Suprapubic skin (tissue), 4 donors: ENCODE results near the gene YY1AP1. TPM values are rescaled to one million over a fixed set of nuclear protein-coding genes. Genes with fewer than 3 reads are reported as not detected.

Experiments used
- DNase-seq, 2 donors: peaks; one replicate each; pipeline ENCODE4 v3.0.0-alpha.2; 2019; ENCODE audit warnings: low spot score in 2 of 2
- H3K27ac ChIP-seq: fragments of 200-600 bp; sonication (generic); one replicate; pipeline ENCODE4 v1.5.1; 2019
- H3K27me3 ChIP-seq: fragments of 200-600 bp; sonication (generic); one replicate; pipeline ENCODE4 v1.5.1; 2019
- H3K36me3 ChIP-seq: fragments of 200-600 bp; sonication (generic); one replicate; pipeline ENCODE4 v1.5.1; 2019
- H3K4me1 ChIP-seq: fragments of 200-600 bp; sonication (generic); one replicate; pipeline ENCODE4 v1.5.1; 2019
- H3K4me3 ChIP-seq: fragments of 200-600 bp; sonication (generic); one replicate; pipeline ENCODE4 v1.5.1; 2019; ENCODE audit warnings: mild to moderate bottlenecking
- H3K9me3 ChIP-seq: fragments of 200-600 bp; sonication (generic); one replicate; pipeline ENCODE4 v1.5.1; 2019
- EP300 ChIP-seq: sonication (generic); formaldehyde crosslinking; IDR thresholded peaks from one replicate; pipeline ENCODE4 v1.6.1; 2017; ENCODE audit warnings: antibody characterized with exemption
- POLR2A ChIP-seq, 2 donors: fragments of 450-650 bp; IDR thresholded peaks; one replicate each; pipeline ENCODE4 v1.6.1; 2017; ENCODE audit warnings: antibody characterized with exemption in 2 of 2, mild to moderate bottlenecking in 2 of 2, moderate library complexity in 2 of 2
- WGBS: methylation state at CpG from one replicate; pipeline ENCODE4 v1.1.5; 2018; 5-methylcytosine and 5-hydroxymethylcytosine counted together
- total RNA-seq, 4 donors: library from RNA; depleted of rRNA; stranded (reverse); fragments of >200 nt; gene quantifications; one replicate each; pipeline ENCODE4 v1.1.0, GENCODE V29; 2016

The YY1AP1 gene
- total RNA-seq, 4 donors from 2014 or later: 56.0 to 106 (median 80.1) TPM

- TF ChIP-seq POLR2A (IDR thresholded peaks at IDR 0.05): peak in 1 of 2 donors; percentile 23
- TF ChIP-seq EP300: no peak
- Histone ChIP-seq H3K9me3 (no peaks in the 10 kb centered on the region), H3K4me3 (peak within 1 kb of the TSS; percentile 53), H3K4me1 (peaks cover 4% of the 10 kb centered on the region), H3K27me3 (no peaks in the 10 kb centered on the region), H3K36me3 (peaks cover 15% of the 10 kb centered on the region), H3K27ac (peak within 1 kb of the TSS; percentile 55)
- DNase-seq: peak; percentile 97 to 98
- WGBS: 11% methylated on average over 36 of the region's 47 CpGs
These were observed 78.9 kb downstream of the YY1AP1 start, which contains the start of gene MSTO1 for GRCh38 chr1:155609515-155610256. Gene MSTO1, plus strand, starts transcription at chr1:155610218. Its CDS starts 31 bp downstream, at chr1:155610249.

Other genes starting within 250 kb of the YY1AP1 start
- 100 to 1,000 TPM in 1 of 4 donors, 10 to 100 TPM in 3; 51.9 to 121 (median 66.2) TPM for gene ASH1L, start 126.0 kb downstream of the YY1AP1 start, total RNA-seq
- gene MSTO1, start 78.6 kb downstream of the YY1AP1 start, total RNA-seq: 10 to 100 TPM; 11.7 to 31.6 (median 24.1) TPM
- 100 to 1,000 TPM; 151 to 249 (median 187) TPM for gene DAP3, start 317 bp upstream of the YY1AP1 start, total RNA-seq
- gene GON4L, start 168.4 kb upstream of the YY1AP1 start, total RNA-seq: 10 to 100 TPM; 27.5 to 82.6 (median 43.2) TPM
- gene SYT11, start 170.8 kb upstream of the YY1AP1 start, total RNA-seq: 1 to 10 TPM; 2.2 to 3.3 (median 2.7) TPM
- 10 to 100 TPM; 18.1 to 30.8 (median 23.8) TPM for gene RIT1, start 222.6 kb upstream of the YY1AP1 start, total RNA-seq
- 100 to 1,000 TPM in 1 of 4 donors, 10 to 100 TPM in 3; 33.6 to 116 (median 50.3) TPM for gene KHDC4, start 245.6 kb upstream of the YY1AP1 start, total RNA-seq